ENCODE data around the gene CHL1.

- TF ChIP-seq CTCF (IDR thresholded peaks at IDR 0.05; ENCODE audit: poor library complexity) (no peak), EZH2phosphoT487 (IDR thresholded peaks at IDR 0.05; ENCODE audit: low read depth, severe bottlenecking, unreplicated experiment) (no peak)
These were observed 122.3 kb downstream of the CHL1 start for GRCh38 chr3:318903-319302.

All from hepatocyte (in vitro differentiated cells).